IgD-negative memory B cell (primary cell): ENCODE data around the gene GMDS. TPM values are rescaled to one million over a fixed set of nuclear protein-coding genes. Genes with fewer than 3 reads are reported as not detected.

Experiments
- H3K27ac Mint-ChIP-seq, 3 donors: one replicate each; pipeline ENCODE4 v1.8.0; 2020 to 2022; ENCODE audit warnings: mild to moderate bottlenecking in 3 of 3, mixed read lengths in 3 of 3, moderate library complexity in 1 of 3
- H3K27me3 Mint-ChIP-seq: one replicate; pipeline ENCODE4 v1.8.0; 2021; ENCODE audit warnings: mixed read lengths
- H3K36me3 Mint-ChIP-seq: one replicate; pipeline ENCODE4 v1.8.0; 2020; ENCODE audit warnings: mild to moderate bottlenecking, mixed read lengths
- H3K4me1 Mint-ChIP-seq, 3 donors: one replicate each; pipeline ENCODE4 v1.8.0; 2020 to 2022; ENCODE audit warnings: mixed read lengths in 3 of 3, mild to moderate bottlenecking in 1 of 3
- H3K4me3 Mint-ChIP-seq, 4 donors: one replicate each; pipeline ENCODE4 v1.8.0; 2020 to 2022; ENCODE audit warnings: mild to moderate bottlenecking in 4 of 4, mixed read lengths in 4 of 4, moderate library complexity in 3 of 4
- H3K9me3 Mint-ChIP-seq, 3 donors: one replicate each; pipeline ENCODE4 v1.8.0; 2020 to 2021; ENCODE audit warnings: mixed read lengths in 3 of 3, mild to moderate bottlenecking in 1 of 3
- polyA plus RNA-seq: library from polyadenylated mRNA; unstranded; fragments of 300-500 nt; fragmentation: Illumina TruSeq; gene quantifications from one replicate; pipeline ENCODE4 v1.2.3, GENCODE V29; 2021

GMDS gene
- polyA plus RNA-seq, 1 donor from 2014 or later: 17.0 TPM

DNA sequence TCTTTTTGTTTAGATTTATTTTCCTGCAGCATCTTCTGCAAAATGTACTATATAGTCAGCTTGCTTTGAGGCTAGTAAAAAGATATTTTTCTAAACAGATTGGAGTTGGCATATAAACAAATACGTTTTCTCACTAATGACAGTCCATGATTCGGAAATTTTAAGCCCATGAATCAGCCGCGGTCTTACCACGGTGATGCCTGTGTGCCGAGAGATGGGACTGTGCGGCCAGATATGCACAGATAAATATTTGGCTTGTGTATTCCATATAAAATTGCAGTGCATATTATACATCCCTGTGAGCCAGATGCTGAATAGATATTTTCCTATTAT, 632.5 kb downstream of the GMDS start:
- Mint-ChIP-seq H3K36me3 (no peaks in the 10 kb centered on the region), H3K27me3 (peaks cover 37% of the 10 kb centered on the region), H3K4me3 (peak overlapping the region in 2 of 4 donors; percentile 74 to 84), H3K4me1 (peaks cover 13 to 26% (median 14%) of the 10 kb centered on the region in 3 donors), H3K9me3 (peaks cover 0 to 9% (median 0%) of the 10 kb centered on the region in 3 donors), H3K27ac (peak overlapping the region; percentile 50 to 99 (median 68))

DNA sequence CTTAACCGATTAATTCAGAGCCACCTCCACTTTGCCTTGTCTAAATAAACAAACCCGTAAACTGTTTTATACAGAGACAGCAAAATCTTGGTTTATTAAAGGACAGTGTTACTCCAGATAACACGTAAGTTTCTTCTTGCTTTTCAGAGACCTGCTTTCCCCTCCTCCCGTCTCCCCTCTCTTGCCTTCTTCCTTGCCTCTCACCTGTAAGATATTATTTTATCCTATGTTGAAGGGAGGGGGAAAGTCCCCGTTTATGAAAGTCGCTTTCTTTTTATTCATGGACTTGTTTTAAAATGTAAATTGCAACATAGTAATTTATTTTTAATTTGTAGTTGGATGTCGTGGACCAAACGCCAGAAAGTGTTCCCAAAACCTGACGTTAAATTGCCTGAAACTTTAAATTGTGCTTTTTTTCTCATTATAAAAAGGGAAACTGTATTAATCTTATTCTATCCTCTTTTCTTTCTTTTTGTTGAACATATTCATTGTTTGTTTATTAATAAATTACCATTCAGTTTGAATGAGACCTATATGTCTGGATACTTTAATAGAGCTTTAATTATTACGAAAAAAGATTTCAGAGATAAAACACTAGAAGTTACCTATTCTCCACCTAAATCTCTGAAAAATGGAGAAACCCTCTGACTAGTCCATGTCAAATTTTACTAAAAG, 633.0 kb downstream of the GMDS start:
- no peaks in the 10 kb centered on the region for H3K36me3 Mint-ChIP-seq
- H3K27ac Mint-ChIP-seq: peak overlapping the region; percentile 50 to 99 (median 93)
- peaks cover 0 to 9% (median 0%) of the 10 kb centered on the region in 3 donors for H3K9me3 Mint-ChIP-seq
- peak overlapping the region; percentile 78 to 94 (median 85) for H3K4me3 Mint-ChIP-seq
- peaks cover 16 to 31% (median 17%) of the 10 kb centered on the region in 3 donors for H3K4me1 Mint-ChIP-seq
- H3K27me3 Mint-ChIP-seq: peaks cover 38% of the 10 kb centered on the region

DNA sequence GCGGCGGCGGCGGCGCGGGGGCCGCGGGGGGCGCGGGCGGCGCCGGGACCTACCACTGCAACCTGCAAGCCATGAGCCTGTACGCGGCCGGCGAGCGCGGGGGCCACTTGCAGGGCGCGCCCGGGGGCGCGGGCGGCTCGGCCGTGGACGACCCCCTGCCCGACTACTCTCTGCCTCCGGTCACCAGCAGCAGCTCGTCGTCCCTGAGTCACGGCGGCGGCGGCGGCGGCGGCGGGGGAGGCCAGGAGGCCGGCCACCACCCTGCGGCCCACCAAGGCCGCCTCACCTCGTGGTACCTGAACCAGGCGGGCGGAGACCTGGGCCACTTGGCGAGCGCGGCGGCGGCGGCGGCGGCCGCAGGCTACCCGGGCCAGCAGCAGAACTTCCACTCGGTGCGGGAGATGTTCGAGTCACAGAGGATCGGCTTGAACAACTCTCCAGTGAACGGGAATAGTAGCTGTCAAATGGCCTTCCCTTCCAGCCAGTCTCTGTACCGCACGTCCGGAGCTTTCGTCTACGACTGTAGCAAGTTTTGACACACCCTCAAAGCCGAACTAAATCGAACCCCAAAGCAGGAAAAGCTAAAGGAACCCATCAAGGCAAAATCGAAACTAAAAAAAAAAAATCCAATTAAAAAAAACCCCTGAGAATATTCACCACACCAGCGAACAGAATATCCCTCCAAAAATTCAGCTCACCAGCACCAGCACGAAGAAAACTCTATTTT, 633.7 kb downstream of the GMDS start:
- Mint-ChIP-seq H3K36me3 (no peaks in the 10 kb centered on the region), H3K9me3 (peaks cover 0 to 9% (median 0%) of the 10 kb centered on the region in 3 donors), H3K27me3 (peaks cover 43% of the 10 kb centered on the region), H3K4me1 (peaks cover 21 to 35% (median 24%) of the 10 kb centered on the region in 3 donors), H3K4me3 (peak overlapping the region; percentile 78 to 94 (median 85)), H3K27ac (peak overlapping the region in 2 of 3 donors; percentile 93 to 99)

DNA sequence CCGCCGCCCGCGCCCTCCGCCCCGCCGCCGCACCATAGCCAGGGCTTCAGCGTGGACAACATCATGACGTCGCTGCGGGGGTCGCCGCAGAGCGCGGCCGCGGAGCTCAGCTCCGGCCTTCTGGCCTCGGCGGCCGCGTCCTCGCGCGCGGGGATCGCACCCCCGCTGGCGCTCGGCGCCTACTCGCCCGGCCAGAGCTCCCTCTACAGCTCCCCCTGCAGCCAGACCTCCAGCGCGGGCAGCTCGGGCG, 634.2 kb downstream of the GMDS start:
- Mint-ChIP-seq H3K27me3 (peaks cover 48% of the 10 kb centered on the region), H3K27ac (no peak overlapping the region), H3K4me1 (peaks cover 23 to 35% (median 26%) of the 10 kb centered on the region in 3 donors), H3K36me3 (no peaks in the 10 kb centered on the region), H3K9me3 (peaks cover 0 to 9% (median 0%) of the 10 kb centered on the region in 3 donors), H3K4me3 (no peak overlapping the region)

DNA sequence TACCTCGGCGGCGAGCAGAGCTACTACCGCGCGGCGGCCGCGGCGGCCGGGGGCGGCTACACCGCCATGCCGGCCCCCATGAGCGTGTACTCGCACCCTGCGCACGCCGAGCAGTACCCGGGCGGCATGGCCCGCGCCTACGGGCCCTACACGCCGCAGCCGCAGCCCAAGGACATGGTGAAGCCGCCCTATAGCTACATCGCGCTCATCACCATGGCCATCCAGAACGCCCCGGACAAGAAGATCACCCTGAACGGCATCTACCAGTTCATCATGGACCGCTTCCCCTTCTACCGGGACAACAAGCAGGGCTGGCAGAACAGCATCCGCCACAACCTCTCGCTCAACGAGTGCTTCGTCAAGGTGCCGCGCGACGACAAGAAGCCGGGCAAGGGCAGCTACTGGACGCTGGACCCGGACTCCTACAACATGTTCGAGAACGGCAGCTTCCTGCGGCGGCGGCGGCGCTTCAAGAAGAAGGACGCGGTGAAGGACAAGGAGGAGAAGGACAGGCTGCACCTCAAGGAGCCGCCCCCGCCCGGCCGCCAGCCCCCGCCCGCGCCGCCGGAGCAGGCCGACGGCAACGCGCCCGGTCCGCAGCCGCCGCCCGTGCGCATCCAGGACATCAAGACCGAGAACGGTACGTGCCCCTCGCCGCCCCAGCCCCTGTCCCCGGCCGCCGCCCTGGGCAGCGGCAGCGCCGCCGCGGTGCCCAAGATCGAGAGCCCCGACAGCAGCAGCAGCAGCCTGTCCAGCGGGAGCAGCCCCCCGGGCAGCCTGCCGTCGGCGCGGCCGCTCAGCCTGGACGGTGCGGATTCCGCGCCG, 634.7 kb downstream of the GMDS start:
- Mint-ChIP-seq H3K36me3 (no peaks in the 10 kb centered on the region), H3K27me3 (peaks cover 53% of the 10 kb centered on the region), H3K4me1 (peaks cover 27 to 30% (median 29%) of the 10 kb centered on the region in 3 donors), H3K9me3 (peaks cover 0 to 9% (median 0%) of the 10 kb centered on the region in 3 donors), H3K27ac (peak overlapping the region; percentile 90 to 98 (median 92)), H3K4me3 (peak overlapping the region; percentile 75 to 98 (median 92))

DNA sequence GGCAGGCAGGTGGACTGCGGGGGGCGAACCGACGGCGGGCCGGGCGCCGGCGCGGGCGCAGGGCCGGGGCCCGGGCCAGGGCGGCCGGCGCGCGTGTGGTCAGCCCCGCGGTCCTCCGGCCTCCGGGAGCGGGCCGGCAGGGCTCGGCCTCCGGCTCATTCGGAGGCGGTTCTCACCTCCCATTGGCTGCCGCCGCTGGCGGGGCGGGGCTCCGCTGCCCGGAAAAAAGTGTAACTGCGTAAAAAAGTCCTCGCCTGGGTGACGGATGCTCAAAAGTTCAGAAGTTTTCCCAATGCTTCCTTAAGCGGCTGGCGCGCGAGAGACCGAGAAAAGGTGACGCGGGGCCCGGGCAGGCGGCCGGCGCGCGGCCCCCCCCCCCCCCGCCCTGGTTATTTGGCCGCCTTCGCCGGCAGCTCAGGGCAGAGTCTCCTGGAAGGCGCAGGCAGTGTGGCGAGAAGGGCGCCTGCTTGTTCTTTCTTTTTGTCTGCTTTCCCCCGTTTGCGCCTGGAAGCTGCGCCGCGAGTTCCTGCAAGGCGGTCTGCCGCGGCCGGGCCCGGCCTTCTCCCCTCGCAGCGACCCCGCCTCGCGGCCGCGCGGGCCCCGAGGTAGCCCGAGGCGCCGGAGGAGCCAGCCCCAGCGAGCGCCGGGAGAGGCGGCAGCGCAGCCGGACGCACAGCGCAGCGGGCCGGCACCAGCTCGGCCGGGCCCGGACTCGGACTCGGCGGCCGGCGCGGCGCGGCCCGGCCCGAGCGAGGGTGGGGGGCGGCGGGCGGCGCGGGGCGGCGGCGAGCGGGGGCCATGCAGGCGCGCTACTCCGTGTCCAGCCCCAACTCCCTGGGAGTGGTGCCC, 635.5 kb downstream of the GMDS start, which contains the start of gene FOXC1:
FOXC1 (plus strand) TSS at position 268 of the 849 bp plus-strand sequence; CDS start at position 799, 531 bp downstream.
- Mint-ChIP-seq H3K27ac (peak within 1 kb of the TSS; percentile 92 to 98 (median 93)), H3K27me3 (peaks cover 54% of the 10 kb centered on the region), H3K4me3 (peak within 1 kb of the TSS; percentile 75 to 98 (median 92)), H3K4me1 (peaks cover 28 to 33% (median 32%) of the 10 kb centered on the region in 3 donors), H3K36me3 (no peaks in the 10 kb centered on the region), H3K9me3 (peaks cover 0 to 9% (median 0%) of the 10 kb centered on the region in 3 donors)

DNA sequence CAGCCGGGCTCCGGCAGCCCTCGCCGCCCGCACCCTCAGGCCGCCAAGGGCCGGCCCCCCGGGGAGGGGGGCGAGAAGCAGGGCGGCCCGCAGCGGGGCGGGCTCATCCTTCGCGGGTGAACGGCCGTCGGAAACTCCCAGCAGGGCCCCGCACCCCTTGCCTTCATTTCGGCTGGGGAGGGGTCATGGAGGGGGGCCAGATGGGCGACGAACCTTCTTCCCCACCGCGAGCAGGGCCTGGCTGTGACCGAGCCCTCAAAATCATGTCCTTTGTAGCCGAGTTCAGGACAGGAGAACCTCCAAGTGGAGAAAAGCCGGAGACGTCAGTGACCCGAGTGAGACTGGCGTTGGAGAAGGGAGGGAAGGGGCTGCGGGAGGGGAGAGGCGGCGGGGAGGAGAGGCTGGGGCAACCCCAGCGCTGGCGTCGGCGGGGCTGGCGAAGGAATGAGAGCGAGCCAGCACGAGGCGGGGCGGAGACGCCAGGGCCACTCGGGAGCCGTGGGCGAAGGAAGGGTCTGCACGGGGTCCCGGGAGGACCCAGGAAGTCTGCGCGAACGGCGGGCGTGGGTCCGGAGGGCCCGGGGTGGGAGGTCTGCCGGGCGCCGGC, 636.3 kb downstream of the GMDS start:
- H3K4me1 Mint-ChIP-seq: peaks cover 28 to 33% (median 32%) of the 10 kb centered on the region in 3 donors
- peak overlapping the region in 2 of 3 donors; percentile 80 to 88 for H3K27ac Mint-ChIP-seq
- H3K9me3 Mint-ChIP-seq: peaks cover 0 to 9% (median 0%) of the 10 kb centered on the region in 3 donors
- peaks cover 54% of the 10 kb centered on the region for H3K27me3 Mint-ChIP-seq
- peak overlapping the region; percentile 75 to 91 (median 84) for H3K4me3 Mint-ChIP-seq
- no peaks in the 10 kb centered on the region for H3K36me3 Mint-ChIP-seq

DNA sequence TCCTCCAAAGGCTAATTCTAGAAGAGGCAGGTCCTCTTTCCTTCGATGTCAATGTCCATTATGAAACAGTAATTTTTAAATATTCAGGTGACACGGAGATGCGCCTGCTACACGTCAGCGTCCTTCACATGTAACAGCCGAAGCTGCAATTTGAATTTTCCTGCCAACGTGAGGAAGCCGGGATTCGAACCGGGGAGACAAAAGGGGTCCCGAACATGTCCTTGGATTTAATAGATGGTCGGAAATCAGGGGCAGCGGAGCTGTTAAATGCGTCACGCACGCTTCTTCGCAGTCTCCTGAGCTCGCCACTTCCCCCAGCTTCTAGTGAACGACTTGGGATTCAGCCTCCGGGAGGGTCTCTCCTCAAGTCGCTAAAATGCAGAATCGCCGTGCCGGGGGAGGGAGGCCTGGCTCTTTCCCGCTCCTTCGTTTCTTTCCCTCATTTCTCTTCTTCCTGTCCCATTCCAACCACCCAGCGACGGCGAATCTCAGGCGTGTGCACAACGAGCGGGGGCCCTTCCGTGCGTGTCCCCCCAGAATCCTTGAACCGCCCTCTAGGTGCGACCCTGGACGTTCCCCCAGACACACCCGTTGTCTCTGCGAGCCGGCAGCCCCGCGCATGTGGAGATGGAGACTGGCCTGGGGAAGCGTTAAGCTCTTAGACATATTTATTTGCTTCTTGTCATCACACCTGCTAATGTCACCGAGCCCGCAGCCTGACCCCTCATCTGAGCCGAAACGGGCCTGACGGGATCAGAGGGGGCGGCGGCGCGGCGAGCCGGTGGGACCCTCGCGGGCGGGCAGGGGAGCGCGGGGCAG, 637.0 kb downstream of the GMDS start:
- Mint-ChIP-seq H3K4me3 (peak overlapping the region; percentile 63 to 91 (median 78)), H3K36me3 (no peaks in the 10 kb centered on the region), H3K9me3 (peaks cover 0 to 9% (median 0%) of the 10 kb centered on the region in 3 donors), H3K27me3 (peaks cover 58% of the 10 kb centered on the region), H3K4me1 (peaks cover 28 to 32% (median 32%) of the 10 kb centered on the region in 3 donors), H3K27ac (peak overlapping the region; percentile 80 to 93 (median 88))

DNA sequence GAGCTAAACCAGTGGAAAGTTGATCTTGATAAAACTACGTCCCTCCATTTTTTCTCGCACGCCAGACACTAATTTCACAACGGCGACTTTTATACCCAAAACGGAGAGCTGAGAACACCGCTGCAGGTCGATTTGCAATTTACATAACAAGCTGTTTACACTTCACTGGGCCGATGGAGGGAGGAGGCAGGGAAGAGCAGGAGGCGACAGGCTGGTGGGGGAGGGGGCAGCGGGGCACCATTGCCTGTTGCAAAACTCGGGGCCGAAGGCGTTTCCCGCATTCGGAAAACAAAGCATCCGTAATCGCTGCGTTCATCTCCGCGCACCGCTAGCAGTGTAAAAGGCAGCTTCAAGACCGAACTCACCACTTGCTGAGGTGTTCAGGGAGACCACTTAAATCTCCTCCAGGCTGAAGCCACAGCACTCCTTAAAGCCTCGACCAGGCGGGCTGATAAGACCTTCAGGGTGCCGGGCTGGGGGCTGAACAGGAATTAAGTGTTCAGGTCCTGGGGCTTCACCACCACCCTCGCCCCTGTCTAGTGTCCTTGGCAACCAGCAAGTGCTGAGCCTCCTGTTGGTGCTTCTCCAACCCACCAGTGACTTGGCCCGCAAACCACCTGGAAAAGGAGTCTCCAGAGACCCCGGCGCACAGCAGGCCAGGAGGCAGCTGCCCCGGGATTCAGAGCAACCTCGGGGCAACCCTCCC, 637.7 kb downstream of the GMDS start:
- Mint-ChIP-seq H3K27ac (peak overlapping the region; percentile 80 to 93 (median 88)), H3K36me3 (no peaks in the 10 kb centered on the region), H3K4me1 (peaks cover 27 to 32% (median 28%) of the 10 kb centered on the region in 3 donors)

DNA sequence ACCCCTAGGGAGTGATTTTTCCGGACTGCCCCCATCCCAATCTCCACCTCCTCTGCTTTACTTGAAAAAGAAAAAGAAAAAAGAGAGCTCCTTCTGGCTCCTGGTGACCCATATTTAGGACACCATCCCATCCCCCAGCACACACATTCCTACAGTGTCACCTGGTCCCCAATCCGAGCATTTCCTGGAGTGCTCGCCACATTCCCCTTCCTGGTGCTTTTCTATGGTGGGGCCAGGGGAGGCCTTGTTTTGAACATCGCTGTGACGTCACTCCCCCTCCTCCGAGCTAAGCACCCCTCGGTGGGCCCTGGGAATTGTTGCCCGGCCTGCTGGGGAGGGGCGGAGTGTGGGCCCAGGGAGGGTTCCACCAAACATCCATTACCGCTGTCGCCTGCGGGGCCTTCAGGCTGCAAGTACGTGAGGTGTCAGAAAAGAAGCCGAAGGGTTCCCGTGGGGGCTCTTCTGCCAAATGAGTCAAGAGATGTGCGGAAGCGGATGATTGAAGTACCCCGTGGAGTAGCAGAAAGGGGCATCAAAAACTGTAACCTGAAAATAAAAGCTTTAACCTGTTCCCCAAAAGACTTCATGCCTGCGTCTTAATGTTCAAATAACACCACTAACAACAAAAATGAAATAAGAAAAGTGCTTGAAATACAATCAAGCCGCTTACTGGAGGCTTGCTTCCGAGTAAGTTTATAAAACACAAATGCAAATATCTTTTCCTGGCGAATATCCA, 638.5 kb downstream of the GMDS start:
- Mint-ChIP-seq H3K27me3 (peaks cover 63% of the 10 kb centered on the region), H3K27ac (peak overlapping the region; percentile 68 to 88 (median 80)), H3K36me3 (no peaks in the 10 kb centered on the region), H3K4me1 (peaks cover 23 to 27% (median 24%) of the 10 kb centered on the region in 3 donors), H3K9me3 (peaks cover 0 to 5% (median 0%) of the 10 kb centered on the region in 3 donors), H3K4me3 (peak overlapping the region; percentile 62 to 91 (median 79))

More for the DNA sequence above, 637.7 kb downstream of the GMDS start:
- peaks cover 60% of the 10 kb centered on the region for H3K27me3 Mint-ChIP-seq
- peak overlapping the region; percentile 63 to 91 (median 74) for H3K4me3 Mint-ChIP-seq
- peaks cover 0 to 9% (median 0%) of the 10 kb centered on the region in 3 donors for H3K9me3 Mint-ChIP-seq

DNA sequence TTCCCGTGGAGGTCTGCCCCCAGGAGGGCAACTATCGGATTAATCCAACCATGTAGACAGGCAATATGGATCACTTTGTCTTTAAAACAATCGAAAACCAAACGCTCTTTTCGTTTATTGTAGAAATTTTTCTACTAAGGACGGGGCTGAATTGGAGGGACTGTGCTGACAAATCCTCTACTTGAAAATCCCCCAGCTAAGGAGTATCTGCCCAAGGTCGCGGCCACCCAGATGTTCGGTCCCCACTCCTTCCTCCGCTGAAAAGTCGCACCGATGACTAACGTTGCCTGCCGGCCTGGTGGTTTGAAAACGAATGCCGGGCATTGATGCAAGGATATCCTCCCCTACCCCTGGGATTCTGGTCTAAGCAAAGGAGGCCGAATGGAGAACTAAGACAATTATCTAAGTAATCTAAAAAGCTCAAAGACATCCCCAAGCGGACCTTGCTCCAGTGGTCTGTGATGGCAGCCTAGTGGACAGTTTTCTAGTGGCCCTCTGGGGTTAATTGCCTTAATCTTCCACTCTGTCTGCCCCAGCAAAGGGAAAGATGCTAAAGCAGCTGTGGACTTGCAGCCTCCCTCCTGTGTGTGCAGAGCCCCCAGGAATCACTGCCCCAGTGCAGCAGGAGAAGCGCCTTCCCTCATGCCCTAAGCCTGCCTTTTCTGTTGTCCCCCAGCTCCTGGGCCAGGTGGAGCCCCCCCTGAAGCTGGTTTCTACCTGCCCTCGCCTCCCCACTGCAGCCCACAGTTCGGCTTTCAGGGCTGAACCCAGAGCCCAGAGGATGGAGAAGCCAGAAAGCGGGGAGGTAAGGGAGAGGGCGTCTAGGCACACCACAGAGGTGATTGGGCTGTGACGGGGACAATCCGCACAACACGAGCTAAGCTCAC, 639.3 kb downstream of the GMDS start:
- Mint-ChIP-seq H3K9me3 (peaks cover 0 to 3% (median 0%) of the 10 kb centered on the region in 3 donors), H3K4me3 (peak overlapping the region; percentile 67 to 91 (median 79)), H3K36me3 (no peaks in the 10 kb centered on the region), H3K27me3 (peaks cover 66% of the 10 kb centered on the region), H3K4me1 (peaks cover 21 to 26% (median 22%) of the 10 kb centered on the region in 3 donors), H3K27ac (peak overlapping the region; percentile 73 to 97 (median 80))
